SW480 (cell line): ENCODE measurements around the gene NXPH4.

ENCODE experiments used
- DNase-seq: peaks from one replicate; pipeline ENCODE4 v3.0.0-alpha.2; 2016; ENCODE audit warnings: low spot score

Gene NXPH4

GRCh38 chr12:57183939-57184725, 32.5 kb upstream of the NXPH4 start:
- no peak for DNase-seq

- no peak for DNase-seq
Observed at GRCh38 chr12:57185403-57185802, 31.2 kb upstream of the NXPH4 start.

DNA sequence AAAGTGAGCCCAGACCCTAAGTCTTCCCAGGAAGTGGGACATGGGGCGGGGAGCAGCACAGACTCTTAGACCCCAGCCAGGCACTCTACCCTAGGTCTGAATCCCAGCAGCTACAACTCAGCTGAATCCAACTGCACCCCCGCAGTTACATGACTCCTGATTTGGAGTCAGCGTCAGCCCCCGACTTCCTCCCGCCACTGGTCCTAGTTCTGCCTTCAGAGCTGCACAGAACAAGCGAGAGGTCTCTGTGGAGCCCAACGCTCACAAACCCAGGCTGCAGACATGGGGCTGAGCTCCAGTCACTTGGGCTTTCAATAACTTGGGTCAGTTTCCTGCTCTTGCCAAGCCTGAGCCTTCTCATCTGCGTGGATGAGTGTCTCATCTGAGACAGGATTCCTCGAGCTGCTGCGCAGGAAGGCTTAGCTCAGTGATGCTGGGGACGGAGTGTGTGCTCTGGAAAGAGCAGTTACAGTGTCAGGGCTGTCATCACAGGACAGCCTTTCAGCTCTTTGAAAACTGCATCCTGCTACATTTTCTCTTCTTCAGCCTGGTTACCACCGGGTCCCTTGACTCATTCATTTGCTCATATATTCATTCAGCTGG, 30.6 kb upstream of the NXPH4 start:
- no peak for DNase-seq

- DNase-seq = no peak
Observed at GRCh38 chr12:57187222-57188089, 29.1 kb upstream of the NXPH4 start.

DNA sequence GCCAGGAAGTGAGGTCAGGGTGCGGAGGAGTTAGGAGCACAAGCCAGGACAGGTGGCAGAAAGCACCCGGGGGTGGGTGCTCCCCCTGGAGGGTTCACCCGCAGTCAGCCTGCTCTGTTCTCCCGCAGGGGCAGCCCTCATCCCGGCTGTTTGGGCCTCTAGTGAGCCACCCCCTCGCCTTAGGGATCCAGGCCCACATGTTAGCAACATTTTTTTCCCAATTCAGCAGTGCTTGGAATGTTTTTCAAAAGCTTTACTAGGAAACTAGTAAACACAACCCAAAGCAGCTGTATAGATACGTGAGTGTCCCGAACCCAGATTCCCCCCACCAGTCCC, 28.5 kb upstream of the NXPH4 start:
- DNase-seq = no peak

DNA sequence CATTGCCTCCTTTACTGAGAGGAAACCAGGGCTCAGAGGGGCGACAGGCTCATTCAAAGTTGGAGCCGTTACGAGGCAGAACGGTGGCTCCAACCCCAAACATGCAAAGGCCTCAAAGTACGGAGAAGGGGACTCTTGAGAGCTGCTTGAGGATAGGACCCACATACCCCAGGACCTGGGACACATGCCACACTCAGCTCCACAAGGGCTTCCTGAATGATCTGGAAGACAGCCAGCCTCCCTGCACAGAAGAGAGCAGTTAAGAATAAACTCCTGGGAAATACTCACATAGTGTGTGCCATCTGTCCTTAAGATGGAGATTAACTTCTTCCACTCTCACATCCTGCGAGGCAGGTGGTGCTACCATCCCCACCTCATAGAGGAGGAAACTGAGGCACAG, 26.6 kb upstream of the NXPH4 start:
- no peak for DNase-seq

DNA sequence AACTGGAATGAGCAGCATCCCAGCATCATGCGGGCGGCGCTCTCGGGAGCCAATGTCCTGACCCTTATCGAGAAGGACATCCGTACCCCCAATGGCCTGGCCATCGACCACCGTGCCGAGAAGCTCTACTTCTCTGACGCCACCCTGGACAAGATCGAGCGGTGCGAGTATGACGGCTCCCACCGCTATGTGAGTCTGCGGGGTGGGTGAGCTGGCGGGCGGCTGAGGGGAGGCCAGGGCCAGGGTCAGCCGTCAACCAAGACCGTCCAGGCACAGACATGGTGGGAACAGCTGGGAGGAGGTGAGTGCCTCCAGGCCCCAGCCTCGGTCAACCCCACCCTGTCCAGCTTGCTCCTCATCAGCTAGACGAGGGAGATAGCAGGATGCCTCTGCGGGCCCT, 25.8 kb upstream of the NXPH4 start:
- no peak for DNase-seq

DNA sequence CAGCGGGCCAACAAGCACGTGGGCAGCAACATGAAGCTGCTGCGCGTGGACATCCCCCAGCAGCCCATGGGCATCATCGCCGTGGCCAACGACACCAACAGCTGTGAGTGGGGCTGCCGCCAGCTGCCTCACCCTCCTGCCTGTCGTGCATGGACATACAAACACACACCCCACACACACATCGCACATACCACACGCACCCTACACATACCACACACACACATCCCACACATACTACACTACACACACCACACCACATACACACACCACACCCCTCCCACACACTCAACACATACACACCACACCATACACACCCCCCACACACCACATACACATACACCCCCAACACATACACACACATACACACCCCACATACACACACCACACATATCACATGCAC, 25.2 kb upstream of the NXPH4 start:
- DNase-seq = no peak

- DNase-seq = no peak
Observed at GRCh38 chr12:57192920-57193319, 23.7 kb upstream of the NXPH4 start.

GRCh38 chr12:57193706-57194245, 22.8 kb upstream of the NXPH4 start:
- DNase-seq = no peak

- no peak for DNase-seq
Observed at GRCh38 chr12:57194253-57194652, 22.3 kb upstream of the NXPH4 start.

DNA sequence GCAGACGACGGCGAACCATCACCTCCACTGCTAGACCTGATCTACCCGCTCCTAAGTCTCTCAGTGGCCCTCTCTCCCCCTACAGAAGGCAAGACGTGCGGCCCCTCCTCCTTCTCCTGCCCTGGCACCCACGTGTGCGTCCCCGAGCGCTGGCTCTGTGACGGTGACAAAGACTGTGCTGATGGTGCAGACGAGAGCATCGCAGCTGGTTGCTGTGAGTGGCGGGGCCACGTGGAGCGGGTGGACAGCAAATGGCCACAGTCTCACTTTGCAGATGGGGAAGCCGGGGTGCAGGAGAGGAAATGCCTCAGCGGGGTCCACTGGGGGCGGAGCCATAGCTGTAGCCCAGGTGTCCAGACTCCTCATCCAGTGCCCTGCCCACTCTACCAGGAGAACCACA, 21.4 kb upstream of the NXPH4 start:
- no peak for DNase-seq

DNA sequence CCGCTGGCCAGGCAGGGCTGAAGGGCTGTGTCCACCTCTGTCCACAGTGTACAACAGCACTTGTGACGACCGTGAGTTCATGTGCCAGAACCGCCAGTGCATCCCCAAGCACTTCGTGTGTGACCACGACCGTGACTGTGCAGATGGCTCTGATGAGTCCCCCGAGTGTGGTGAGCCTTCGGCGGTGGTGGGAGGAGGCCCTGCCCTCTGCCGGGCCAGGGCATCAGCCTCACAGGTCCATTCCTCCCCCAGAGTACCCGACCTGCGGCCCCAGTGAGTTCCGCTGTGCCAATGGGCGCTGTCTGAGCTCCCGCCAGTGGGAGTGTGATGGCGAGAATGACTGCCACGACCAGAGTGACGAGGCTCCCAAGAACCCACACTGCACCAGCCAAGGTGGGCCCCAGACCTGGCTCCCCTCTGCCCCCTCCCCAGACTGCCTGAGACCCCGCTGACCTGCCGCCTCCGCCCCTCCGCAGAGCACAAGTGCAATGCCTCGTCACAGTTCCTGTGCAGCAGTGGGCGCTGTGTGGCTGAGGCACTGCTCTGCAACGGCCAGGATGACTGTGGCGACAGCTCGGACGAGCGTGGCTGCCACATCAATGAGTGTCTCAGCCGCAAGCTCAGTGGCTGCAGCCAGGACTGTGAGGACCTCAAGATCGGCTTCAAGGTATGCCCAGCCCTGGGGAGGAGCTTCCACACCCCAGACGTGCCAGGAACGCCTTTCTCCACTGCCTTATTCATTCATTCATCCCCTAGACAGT, 20.8 kb upstream of the NXPH4 start:
- DNase-seq = peak; percentile 78

GRCh38 chr12:57196439-57196838, 20.2 kb upstream of the NXPH4 start:
- no peak for DNase-seq

DNA sequence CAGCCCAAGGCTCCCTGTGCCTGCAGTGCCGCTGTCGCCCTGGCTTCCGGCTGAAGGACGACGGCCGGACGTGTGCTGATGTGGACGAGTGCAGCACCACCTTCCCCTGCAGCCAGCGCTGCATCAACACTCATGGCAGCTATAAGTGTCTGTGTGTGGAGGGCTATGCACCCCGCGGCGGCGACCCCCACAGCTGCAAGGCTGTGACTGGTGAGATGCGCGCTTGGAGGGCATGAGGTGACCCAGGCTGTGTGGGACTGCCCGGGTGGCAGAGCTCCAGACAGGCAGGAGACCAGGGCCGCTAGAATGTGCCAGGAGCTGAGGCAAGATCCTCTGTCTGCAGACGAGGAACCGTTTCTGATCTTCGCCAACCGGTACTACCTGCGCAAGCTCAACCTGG, 19.6 kb upstream of the NXPH4 start:
- no peak for DNase-seq

DNA sequence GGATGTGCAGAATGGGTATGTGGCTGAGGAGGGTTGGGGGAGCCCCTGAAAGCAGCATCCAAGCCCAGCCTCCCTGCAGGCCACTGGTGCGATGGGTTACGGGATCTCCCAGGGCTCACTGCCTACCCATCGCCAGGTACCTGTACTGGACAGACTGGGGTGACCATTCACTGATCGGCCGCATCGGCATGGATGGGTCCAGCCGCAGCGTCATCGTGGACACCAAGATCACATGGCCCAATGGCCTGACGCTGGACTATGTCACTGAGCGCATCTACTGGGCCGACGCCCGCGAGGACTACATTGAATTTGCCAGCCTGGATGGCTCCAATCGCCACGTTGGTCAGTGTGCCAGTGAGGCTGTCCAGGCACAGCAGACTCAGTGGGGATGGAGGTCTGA, 18.3 kb upstream of the NXPH4 start:
- no peak for DNase-seq

DNA sequence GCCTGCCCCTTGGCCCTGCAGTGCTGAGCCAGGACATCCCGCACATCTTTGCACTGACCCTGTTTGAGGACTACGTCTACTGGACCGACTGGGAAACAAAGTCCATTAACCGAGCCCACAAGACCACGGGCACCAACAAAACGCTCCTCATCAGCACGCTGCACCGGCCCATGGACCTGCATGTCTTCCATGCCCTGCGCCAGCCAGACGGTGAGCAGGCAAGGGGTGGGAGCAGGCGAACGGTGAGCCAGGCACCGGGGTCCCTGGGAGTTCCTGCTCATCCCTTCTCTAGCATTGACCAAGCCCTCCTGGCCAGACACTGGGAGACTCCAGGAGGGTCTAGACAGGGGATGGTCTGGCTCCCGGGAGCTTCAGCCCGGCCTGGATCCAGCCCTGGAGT, 17.4 kb upstream of the NXPH4 start:
- no peak for DNase-seq

DNA sequence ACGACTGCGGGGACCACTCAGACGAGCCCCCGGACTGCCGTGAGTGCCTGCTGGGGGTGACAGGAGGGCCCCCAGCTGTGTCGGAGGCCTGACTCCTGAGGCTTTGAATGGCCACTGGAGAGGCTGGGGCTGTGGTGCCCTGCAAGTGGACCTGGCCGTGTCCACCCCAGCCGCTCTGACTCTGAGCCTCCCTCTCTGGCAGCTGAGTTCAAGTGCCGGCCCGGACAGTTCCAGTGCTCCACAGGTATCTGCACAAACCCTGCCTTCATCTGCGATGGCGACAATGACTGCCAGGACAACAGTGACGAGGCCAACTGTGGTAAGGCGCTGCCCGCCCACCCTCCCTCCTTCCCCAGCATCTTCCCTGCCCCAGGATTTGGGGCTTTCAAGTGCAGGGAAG, 16.1 kb upstream of the NXPH4 start:
- DNase-seq = no peak

DNA sequence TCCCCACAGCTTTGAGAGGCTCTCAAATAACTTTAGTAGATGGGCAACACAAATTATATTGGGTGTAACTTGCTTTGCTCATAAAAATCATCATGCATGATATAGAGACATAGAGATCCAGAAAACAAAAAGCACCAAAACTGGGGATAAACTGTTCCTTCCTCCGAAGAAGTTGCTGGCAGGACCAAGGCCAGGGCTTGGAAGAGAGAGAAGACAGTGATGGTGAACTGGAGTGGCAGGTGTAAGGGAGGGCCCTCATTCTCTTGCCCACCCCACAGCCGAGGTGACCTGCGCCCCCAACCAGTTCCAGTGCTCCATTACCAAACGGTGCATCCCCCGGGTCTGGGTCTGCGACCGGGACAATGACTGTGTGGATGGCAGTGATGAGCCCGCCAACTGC, 15.4 kb upstream of the NXPH4 start:
- DNase-seq = no peak

DNA sequence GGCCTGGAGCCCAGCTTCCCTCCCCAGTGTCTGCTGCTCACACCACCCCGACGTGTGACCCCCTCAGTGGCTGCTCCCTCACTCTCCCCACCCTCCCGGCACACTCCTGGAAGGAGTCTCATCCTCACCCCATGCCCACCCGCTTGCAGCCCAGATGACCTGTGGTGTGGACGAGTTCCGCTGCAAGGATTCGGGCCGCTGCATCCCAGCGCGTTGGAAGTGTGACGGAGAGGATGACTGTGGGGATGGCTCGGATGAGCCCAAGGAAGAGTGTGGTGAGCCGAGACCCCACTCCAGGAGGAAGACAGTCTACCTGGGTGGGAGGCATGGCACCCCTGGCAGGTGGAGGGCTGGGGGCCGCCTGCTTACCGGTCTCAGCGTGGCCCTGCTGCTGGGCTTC, 15.0 kb upstream of the NXPH4 start:
- no peak for DNase-seq

DNA sequence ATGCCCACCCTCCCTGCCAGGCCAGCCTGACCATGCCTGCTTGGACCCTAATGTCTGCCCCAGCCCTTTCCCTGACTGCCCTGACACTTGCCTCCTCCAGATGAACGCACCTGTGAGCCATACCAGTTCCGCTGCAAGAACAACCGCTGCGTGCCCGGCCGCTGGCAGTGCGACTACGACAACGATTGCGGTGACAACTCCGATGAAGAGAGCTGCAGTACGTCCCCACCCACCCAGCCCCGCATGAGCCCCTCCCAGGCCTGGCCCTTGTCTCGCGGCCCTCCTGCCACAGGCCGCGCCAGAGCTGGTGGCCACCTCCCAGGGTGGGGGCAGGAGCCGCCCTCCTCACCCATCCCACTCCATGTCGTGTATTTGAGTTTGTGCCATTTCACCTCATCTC, 14.3 kb upstream of the NXPH4 start:
- no peak for DNase-seq

- no peak for DNase-seq
Observed at GRCh38 chr12:57203201-57203600, 13.4 kb upstream of the NXPH4 start.
